Smooth muscle cell of the brain vasculature (primary cell): ENCODE results near the gene BAG1.

Source experiments
- DNase-seq: peaks from one replicate; pipeline ENCODE4 v3.0.0-alpha.2; 2012; ENCODE audit warnings: low read depth, low spot score

The BAG1 gene

GRCh38 chr9:33211695-33212393, 52.7 kb downstream of the BAG1 start:
- no peak for DNase-seq

DNA sequence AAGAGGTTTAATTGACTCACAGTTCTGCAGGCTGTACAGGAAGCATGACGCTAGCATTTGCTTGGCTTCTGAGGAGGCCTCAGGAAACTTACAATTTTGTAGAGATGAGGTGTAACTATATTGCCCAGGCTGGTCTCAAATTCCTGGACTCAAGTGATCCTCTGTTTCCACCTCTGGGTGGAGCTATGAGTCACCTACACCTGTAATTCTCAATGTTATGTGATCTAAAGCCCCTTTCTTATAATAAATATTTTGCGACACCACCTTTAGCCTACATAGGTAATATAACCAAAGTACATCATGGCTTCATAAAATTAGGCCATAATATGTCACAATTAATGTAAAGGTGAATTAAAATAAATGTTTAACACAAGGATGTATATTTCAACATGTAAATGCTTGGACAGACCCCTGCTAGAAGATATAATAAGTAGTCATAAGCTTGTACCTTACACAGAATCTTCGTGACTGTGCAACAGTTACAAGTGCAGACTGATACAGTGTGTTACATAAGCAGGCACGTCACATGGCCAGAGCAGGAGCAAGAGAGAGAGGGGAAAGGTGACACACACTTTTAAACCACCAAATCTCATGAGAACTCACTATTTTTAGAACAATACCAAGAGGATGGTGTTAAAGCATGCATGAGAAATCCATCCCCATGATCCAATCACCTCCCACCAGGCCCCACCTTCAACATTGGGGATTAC, 54.3 kb downstream of the BAG1 start:
- no peak for DNase-seq

GRCh38 chr9:33209394-33209793, 55.1 kb downstream of the BAG1 start:
- DNase-seq = no peak

- DNase-seq = peak; percentile 39
Measured at GRCh38 chr9:33202552-33203201, 61.8 kb downstream of the BAG1 start.
